ENCODE results near the gene HOMER2. TPM values are rescaled to one million over a fixed set of nuclear protein-coding genes. Genes with fewer than 3 reads are reported as not detected.
A peak's percentile ranks its signal among the peaks of the same experiment; 100 is the strongest.

The HOMER2 gene
- total RNA-seq, 1 donor from 2014 or later, result 16.4 TPM

- no peak for ATAC-seq
- Histone ChIP-seq H3K27me3 (no peaks in the 10 kb centered on the region), H3K9me3 (no peaks in the 10 kb centered on the region)
Observed at GRCh38 chr15:82934100-82934880, 18.2 kb downstream of the HOMER2 start.

GRCh38 chr15:82933576-82933975, 18.9 kb downstream of the HOMER2 start:
- DNase-seq (no peak), ATAC-seq (no peak)
- intact Hi-C loops (cut with DNase I), result no loop called here
- no peaks in the 10 kb centered on the region for H3K27me3 ChIP-seq
- TF ChIP-seq CTCF (IDR thresholded peaks at IDR 0.05), result no peak
- no peaks in the 10 kb centered on the region for H3K9me3 ChIP-seq
- no peak overlapping the region for H3K4me3 ChIP-seq
- no peak overlapping the region for H3K27ac ChIP-seq
- H3K4me1 ChIP-seq, result no peaks in the 10 kb centered on the region
- H3K36me3 ChIP-seq, result no peaks in the 10 kb centered on the region

More at GRCh38 chr15:82934100-82934880, 18.2 kb downstream of the HOMER2 start:
- DNase-seq, result peak; percentile 53
- TF ChIP-seq CTCF (IDR thresholded peaks at IDR 0.05), result no peak
- no peaks in the 10 kb centered on the region for H3K4me1 ChIP-seq
- H3K4me3 ChIP-seq, result no peak overlapping the region
- H3K36me3 ChIP-seq, result no peaks in the 10 kb centered on the region
- intact Hi-C loops (cut with DNase I), result no loop called here
- H3K27ac ChIP-seq, result no peak overlapping the region

GRCh38 chr15:82931221-82931620, 21.3 kb downstream of the HOMER2 start:
- intact Hi-C loops (cut with DNase I), result no loop called here
- H3K9me3 ChIP-seq, result no peaks in the 10 kb centered on the region
- H3K36me3 ChIP-seq, result no peaks in the 10 kb centered on the region
- peak; percentile 7 for DNase-seq
- ATAC-seq, result no peak
- no peaks in the 10 kb centered on the region for H3K27me3 ChIP-seq
- TF ChIP-seq CTCF (IDR thresholded peaks at IDR 0.05), result no peak
- no peak overlapping the region for H3K27ac ChIP-seq
- H3K4me1 ChIP-seq, result no peaks in the 10 kb centered on the region
- H3K4me3 ChIP-seq, result no peak overlapping the region

- Histone ChIP-seq H3K27me3 (no peaks in the 10 kb centered on the region), H3K4me1 (no peaks in the 10 kb centered on the region), H3K9me3 (no peaks in the 10 kb centered on the region), H3K27ac (no peak overlapping the region), H3K4me3 (no peak overlapping the region), H3K36me3 (no peaks in the 10 kb centered on the region)
- intact Hi-C loops (cut with DNase I), result no loop called here
- DNase-seq (no peak), ATAC-seq (no peak)
- no peak for TF ChIP-seq CTCF (IDR thresholded peaks at IDR 0.05)
Observed at GRCh38 chr15:82930461-82930860, 22.1 kb downstream of the HOMER2 start.

GRCh38 chr15:82928711-82929110, 23.8 kb downstream of the HOMER2 start:
- Histone ChIP-seq H3K36me3 (no peaks in the 10 kb centered on the region), H3K9me3 (no peaks in the 10 kb centered on the region), H3K27ac (no peak overlapping the region), H3K4me3 (no peak overlapping the region), H3K4me1 (no peaks in the 10 kb centered on the region), H3K27me3 (no peaks in the 10 kb centered on the region)
- intact Hi-C loops (cut with DNase I), result no loop called here
- DNase-seq (no peak), ATAC-seq (no peak)
- no peak for TF ChIP-seq CTCF (IDR thresholded peaks at IDR 0.05)

Measured in upper lobe of right lung (tissue), 1 donor.